GM20431 (cell line): Measurements from ENCODE around the gene AMFR.

ENCODE experiments used
- in situ Hi-C: fragments of 300-500 bp; cut with MseI, MboI; formaldehyde crosslinking; loops from one replicate; pipeline ENCODE4 v1.15.0; 2020; ENCODE audit warnings: low sequenced_read_pairs; ENCODE audit not compliant: unreplicated experiment

The AMFR gene

DNA sequence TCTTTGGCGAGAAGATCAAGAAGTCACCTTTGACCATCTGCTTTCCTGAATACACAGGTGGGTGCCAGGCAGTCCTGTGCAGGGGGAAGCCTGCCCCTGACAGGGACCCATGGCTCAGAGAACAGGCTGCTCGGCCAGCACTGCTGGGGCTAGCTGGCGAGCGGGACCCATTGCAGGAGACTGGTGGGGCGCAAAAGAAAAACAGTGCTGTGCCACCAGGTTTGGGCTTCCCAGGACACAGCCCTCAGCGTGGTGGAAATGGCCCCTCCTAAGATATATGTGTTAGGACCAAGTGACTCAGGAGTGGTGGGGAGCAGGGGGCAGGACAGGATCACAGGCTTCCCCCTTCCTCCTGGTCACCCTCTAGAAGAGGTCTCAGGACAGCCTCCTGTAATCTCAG, 73.9 kb downstream of the AMFR start:
- in situ Hi-C loops: no loop called here

- in situ Hi-C loops: no loop called here
Observed at GRCh38 chr16:56350491-56351405, 74.6 kb downstream of the AMFR start.

DNA sequence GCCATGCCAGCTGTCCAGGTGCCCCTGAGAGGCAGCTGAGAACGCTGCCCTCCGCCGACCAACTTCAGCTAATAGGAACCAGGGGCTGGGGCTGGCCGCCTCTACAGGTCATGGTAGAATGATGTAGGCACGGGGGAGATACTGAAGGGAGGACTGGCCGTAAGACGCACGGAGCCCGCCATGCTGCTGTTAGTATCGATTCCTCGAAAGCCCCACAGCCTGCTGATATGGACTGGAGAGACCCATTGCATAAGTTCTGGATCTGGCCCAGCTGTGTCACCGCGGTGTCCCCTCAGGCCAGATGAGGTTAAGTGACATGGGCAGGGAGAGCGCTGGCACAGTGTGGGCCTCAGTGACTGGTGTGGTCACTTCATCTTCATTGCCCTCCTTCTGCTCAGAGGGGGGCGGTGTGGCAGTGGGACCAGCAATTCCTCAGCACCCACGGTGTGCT, 75.6 kb downstream of the AMFR start:
- in situ Hi-C loops: no loop called here

DNA sequence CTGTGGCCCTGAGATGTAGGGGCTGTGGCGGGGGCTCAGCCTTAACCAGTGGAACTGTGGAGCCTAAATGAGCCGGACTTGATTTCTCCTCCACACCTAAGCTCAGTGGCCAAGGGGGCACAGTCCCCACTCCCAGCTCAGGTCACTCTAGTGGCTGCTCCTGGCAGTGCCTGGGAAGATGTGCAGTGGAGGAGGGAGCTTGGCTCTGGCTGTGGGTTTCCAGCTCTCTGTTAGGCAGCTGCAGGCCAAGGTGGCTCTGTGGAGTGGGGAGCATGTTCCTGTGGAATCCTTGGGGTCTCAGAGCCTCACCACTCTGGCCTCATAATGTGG, 76.3 kb downstream of the AMFR start:
- in situ Hi-C loops: no loop called here

- in situ Hi-C loops: no loop called here
Observed at GRCh38 chr16:56348168-56349085, 76.9 kb downstream of the AMFR start.

- in situ Hi-C loops: no loop called here
Observed at GRCh38 chr16:56347670-56348069, 77.7 kb downstream of the AMFR start.

DNA sequence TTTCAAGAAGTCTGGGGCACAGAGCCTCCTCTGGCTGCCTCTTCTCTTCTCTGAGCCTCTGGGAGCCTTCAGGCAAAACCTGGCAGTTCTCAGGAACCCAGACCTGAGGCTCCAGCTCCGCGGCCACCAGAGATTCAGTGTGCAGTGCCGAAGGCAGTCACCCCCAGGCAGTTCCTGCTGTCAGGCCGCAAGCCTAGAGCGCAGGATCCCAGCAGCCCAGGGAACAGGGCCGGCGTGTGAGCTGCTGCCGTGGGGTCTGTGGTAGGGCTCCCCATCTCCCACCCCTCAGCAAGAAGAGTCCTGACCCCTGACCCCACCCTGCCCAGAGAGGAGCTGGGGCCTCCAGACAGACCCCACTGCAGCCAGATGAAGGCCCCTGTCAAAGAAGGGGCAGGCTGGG, 78.2 kb downstream of the AMFR start:
- in situ Hi-C loops: no loop called here

- in situ Hi-C loops: no loop called here
Observed at GRCh38 chr16:56346131-56346890, 79.0 kb downstream of the AMFR start.

DNA sequence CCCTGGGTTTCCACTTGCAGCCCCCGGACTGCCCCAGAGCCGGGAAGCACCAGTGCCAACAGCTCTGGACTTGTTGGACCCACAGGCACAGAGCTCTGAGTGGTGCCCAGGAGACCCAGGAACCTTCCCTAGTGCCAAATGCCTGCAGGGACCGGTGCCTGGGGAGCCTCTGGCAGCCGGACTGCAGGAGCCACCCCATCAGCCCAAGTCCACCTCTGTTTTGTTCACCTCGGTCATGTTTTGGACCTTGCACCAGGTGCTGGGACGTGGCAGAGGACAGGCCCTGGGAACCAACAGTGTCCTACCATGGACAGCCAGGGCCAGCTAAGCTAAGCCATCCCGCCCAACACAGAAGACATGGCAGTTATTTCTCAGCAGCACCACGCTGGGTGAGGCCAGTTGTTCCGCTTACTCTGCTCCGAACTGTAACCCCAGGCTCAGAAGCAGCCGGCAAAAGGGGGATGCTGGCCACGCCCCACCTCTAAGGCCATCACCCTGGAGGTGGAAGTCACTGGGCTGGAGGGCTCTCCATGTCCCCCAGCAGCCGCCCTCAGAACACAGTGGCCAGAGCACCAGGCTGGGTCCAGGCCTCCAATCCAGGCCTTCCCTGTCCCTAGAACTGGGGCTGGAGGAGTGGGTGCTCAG, 79.8 kb downstream of the AMFR start:
- in situ Hi-C loops: no loop called here

DNA sequence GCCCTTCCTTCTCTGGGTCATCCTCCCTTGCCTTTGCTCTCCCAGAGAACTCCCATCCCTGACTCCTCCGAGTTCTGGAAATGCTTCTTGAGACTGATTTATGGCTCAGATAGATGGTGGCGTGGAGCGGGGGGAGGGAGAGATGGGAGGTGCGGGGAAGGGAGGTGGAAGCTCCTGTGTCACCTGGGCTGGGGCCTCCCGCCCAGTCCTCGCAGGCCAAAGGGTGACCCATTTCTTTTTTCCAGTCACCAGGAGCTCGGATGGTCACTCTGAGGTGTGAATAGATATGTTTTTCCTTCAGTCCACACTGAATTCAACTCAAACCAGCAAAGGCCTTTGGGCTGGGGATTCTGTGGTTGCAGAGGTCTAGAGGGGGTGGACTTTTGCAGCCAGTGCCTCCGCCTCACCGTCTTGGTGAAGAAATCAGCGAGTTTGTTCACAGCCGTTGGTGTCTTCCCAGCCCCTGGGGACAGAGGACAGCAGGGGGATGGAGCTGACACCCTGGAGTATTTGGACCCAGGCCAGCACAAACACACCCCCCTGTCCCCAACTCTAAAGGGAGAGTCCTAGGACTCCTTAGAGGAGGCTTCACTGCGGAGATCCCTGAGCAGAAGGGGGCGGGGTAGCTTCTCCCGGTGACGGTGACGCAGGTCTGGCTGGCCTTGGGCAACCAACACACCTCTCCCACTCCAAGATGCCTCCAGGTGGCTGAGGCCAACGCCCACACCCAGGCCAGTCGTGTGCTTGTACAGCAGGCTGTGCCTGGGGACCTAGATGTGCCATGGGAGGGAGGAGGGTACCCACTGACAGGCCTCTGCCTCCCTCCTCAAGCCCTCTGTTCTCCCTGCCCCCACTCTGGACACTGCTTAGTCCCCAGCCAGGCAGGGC, 80.6 kb downstream of the AMFR start:
- in situ Hi-C loops: no loop called here

DNA sequence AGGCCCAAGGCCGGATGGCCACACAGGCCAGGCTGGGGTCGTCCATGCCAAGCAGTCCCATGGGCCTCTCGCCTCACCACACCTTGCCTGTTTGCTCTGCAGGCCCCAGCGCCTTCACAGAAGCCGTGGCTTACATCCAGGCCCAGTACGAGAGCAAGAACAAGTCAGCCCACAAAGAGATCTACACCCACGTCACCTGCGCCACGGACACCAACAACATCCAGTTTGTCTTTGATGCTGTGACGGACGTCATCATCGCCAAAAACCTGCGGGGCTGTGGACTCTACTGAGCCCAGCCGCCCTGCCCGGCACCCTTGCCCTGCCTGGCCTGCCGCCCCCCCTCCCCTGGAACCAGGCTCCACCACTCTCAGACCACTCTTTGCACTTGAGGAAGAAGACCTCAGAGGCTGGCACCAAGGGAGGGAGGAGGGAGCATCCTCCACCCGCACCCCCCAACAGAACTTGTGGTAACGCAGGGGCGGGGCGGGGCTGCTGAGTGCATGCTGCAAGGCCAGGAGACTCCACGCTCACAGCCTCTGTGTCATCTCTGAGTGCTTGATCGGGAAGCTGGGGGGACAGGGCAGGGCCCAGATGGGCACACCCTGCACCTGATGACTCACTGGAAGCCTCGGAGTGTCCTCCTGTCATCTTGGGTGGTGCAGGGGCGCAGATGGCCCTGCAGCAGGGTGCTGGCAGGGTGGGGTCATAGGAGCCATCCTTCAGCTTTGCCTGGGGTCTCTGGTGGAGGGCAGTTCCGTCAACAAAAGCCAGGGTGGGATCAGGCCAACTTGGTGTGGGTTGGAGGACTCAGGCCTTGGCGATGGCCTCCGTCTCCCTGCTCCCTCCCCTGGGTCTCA, 81.5 kb downstream of the AMFR start:
- in situ Hi-C loops: no loop called here

GRCh38 chr16:56341656-56342399, 83.5 kb downstream of the AMFR start:
- in situ Hi-C loops: no loop called here

GRCh38 chr16:56340864-56341365, 84.4 kb downstream of the AMFR start:
- in situ Hi-C loops: no loop called here

- in situ Hi-C loops: no loop called here
Observed at GRCh38 chr16:56340416-56340815, 84.9 kb downstream of the AMFR start.

DNA sequence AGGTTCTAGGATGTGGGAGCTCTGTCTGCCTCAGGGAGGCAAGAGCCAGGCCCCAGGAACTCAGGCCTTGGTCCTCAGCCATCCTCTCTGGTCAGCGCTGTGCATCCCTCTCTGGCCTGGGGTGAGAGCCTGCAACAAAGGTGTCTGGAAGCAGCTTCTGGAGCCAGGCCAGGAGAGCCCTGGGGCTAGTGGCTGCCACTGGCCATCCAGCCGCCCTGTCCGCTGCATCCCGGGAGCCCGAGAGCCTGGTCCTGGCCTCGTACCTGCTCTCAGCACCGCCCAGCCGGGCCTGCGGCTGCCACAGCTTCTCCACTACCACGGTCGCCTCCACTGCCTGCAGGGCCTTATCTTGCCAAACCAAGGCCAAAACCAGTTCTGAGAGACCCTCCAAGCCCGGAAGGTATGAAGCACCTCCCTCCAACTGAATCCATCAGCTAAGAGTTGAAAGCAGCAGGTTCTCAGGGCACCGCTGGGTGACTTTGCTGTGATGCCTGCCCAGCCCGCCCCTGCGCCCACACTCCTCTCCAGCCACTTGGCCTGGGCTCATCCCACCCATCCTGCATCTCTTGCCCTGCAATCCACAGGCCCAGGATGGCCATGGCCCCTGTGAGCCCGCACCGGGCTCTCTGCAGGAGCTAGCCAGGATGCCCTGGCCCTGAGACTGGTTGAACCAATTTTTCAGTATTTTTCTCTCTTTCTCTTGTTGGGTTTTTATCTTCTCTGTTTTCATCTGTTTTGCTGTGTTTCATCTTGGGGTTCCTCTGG, 85.7 kb downstream of the AMFR start:
- in situ Hi-C loops: no loop called here

- in situ Hi-C loops: no loop called here
Observed at GRCh38 chr16:56338566-56339318, 86.6 kb downstream of the AMFR start.
